HEK293T (cell line): ENCODE results near the gene ZSCAN30.
"Not testable (repeated sequence)": the region's sequence is repeated elsewhere in the genome, so short reads cannot be mapped to it uniquely, and the experiment has no call there.

Source experiments
- CTCF ChIA-PET: fragments of 350-600 bp; formaldehyde crosslinking; extraction: SDS; loops from one replicate; lab custom pipeline; 2021; ENCODE audit warnings: antibody characterized with exemption, inconsistent platforms; lab: Yijun Ruan, JAX
- POLR2A ChIA-PET: fragments of 350-600 bp; formaldehyde crosslinking; extraction: SDS; loops from one replicate; lab custom pipeline; 2020; ENCODE audit warnings: antibody characterized with exemption, inconsistent platforms; lab: Yijun Ruan, JAX
- DNase-seq: peaks from one replicate; pipeline ENCODE4 v3.0.0; 2012; ENCODE audit warnings: mixed read lengths; ENCODE audit errors: extremely low spot score
- ARNT ChIP-seq: fragments of 450-650 bp; IDR thresholded peaks from 2 replicates; pipeline ENCODE4 v1.6.1; 2017; ENCODE audit warnings: mild to moderate bottlenecking
- BHLHE40 ChIP-seq: fragments of 450-650 bp; IDR thresholded peaks from 2 replicates; pipeline ENCODE4 v1.6.1; 2016; ENCODE audit warnings: mild to moderate bottlenecking, moderate library complexity, borderline replicate concordance
- CTBP1 ChIP-seq: fragments of 450-650 bp; IDR thresholded peaks from 2 replicates; pipeline ENCODE4 v1.6.1; 2016; ENCODE audit warnings: borderline replicate concordance
- ELF4 ChIP-seq: fragments of 450-650 bp; IDR thresholded peaks from 2 replicates; pipeline ENCODE4 v1.6.1; 2017; ENCODE audit warnings: antibody characterized with exemption
- FOXA1 ChIP-seq: fragments of 450-650 bp; IDR thresholded peaks from 2 replicates; pipeline ENCODE4 v1.6.1; 2016; ENCODE audit warnings: mild to moderate bottlenecking
- FOXK2 ChIP-seq: fragments of 450-650 bp; IDR thresholded peaks from 2 replicates; pipeline ENCODE4 v1.6.1; 2016; ENCODE audit warnings: mild to moderate bottlenecking
- FOXM1 ChIP-seq: fragments of 450-650 bp; IDR thresholded peaks from 2 replicates; pipeline ENCODE4 v1.6.1; 2017; ENCODE audit warnings: mild to moderate bottlenecking, borderline replicate concordance
- HDGF ChIP-seq: fragments of 450-650 bp; IDR thresholded peaks from 2 replicates; pipeline ENCODE4 v1.6.1; 2017; ENCODE audit warnings: antibody characterized with exemption, borderline replicate concordance
- L3MBTL2 ChIP-seq: fragments of 450-650 bp; conservative IDR thresholded peaks from 2 replicates; pipeline ENCODE4 v1.6.1; 2016; ENCODE audit warnings: mild to moderate bottlenecking
- LEF1 ChIP-seq: fragments of 450-650 bp; IDR thresholded peaks from 2 replicates; pipeline ENCODE4 v1.6.1; 2017; ENCODE audit warnings: mild to moderate bottlenecking, borderline replicate concordance
- NFRKB ChIP-seq: fragments of 450-650 bp; IDR thresholded peaks from 2 replicates; pipeline ENCODE4 v1.6.1; 2016; ENCODE audit warnings: mild to moderate bottlenecking, moderate library complexity
- PKNOX1 ChIP-seq: fragments of 450-650 bp; IDR thresholded peaks from 2 replicates; pipeline ENCODE4 v1.6.1; 2016
- SP1 ChIP-seq: fragments of 450-650 bp; IDR thresholded peaks from 2 replicates; pipeline ENCODE4 v1.6.1; 2017
- SUZ12 ChIP-seq: fragments of 450-650 bp; IDR thresholded peaks from 2 replicates; pipeline ENCODE4 v1.6.1; 2016; ENCODE audit warnings: mild to moderate bottlenecking
- TARDBP ChIP-seq: fragments of 450-650 bp; IDR thresholded peaks from 2 replicates; pipeline ENCODE4 v1.6.1; 2016
- ZNF384 ChIP-seq: fragments of 450-650 bp; IDR thresholded peaks from 2 replicates; pipeline ENCODE4 v1.6.1; 2016

The ZSCAN30 gene

GRCh38 chr18:35236571-35237363 lies 53.3 kb downstream of the ZSCAN30 start:
- no peak for DNase-seq
- TF ChIP-seq PKNOX1 (peak; percentile 41; the same call in 1 of the 2 replicates), TARDBP (no peak)
- ChIA-PET POLR2A (no interaction called here), CTCF (no interaction called here)

GRCh38 chr18:35231052-35231451 lies 59.0 kb downstream of the ZSCAN30 start:
- peak; percentile 91 for DNase-seq
- POLR2A ChIA-PET: interaction anchor here (2.1 to 3.0 kb wide), 2 partner anchors 9 to 59 kb away, joined by 12 to 19 read pairs; partner anchors contain the start of genes ZNF397 and ZSCAN30
- TF ChIP-seq NFRKB: no peak
- TF ChIP-seq TARDBP: no peak
- no peak for TF ChIP-seq ELF4
- no peak for TF ChIP-seq SP1
- no peak for TF ChIP-seq FOXM1
- CTCF ChIA-PET: interaction anchor here (0.6 to 2.6 kb wide), 8 partner anchors 9 to 251 kb away, joined by 3 to 12 read pairs (median 4); partner anchors contain the start of gene ZNF397

- ChIA-PET POLR2A (no interaction called here), CTCF (no interaction called here)
- DNase-seq: no peak
- no peak for TF ChIP-seq TARDBP
- no peak for TF ChIP-seq ZNF384
- TF ChIP-seq SP1: no peak
These were observed 62.8 kb downstream of the ZSCAN30 start for GRCh38 chr18:35227254-35227653.

GRCh38 chr18:35223797-35224196 lies 66.2 kb downstream of the ZSCAN30 start:
- ChIA-PET CTCF (no interaction called here), POLR2A (no interaction called here)
- no peak for TF ChIP-seq NFRKB
- TF ChIP-seq ELF4: no peak
- no peak for TF ChIP-seq FOXA1
- no peak for TF ChIP-seq BHLHE40
- TF ChIP-seq ZNF384: no peak
- no peak for TF ChIP-seq LEF1
- no peak for TF ChIP-seq L3MBTL2
- no peak for TF ChIP-seq FOXM1
- no peak for TF ChIP-seq HDGF
- TF ChIP-seq SP1: no peak
- no peak for TF ChIP-seq SUZ12
- no peak for TF ChIP-seq PKNOX1
- TF ChIP-seq TARDBP: no peak
- no peak for TF ChIP-seq CTBP1
- TF ChIP-seq ARNT: no peak
- DNase-seq: no peak

GRCh38 chr18:35220424-35220823 lies 69.6 kb downstream of the ZSCAN30 start:
- DNase-seq: no peak
- no peak for TF ChIP-seq FOXM1
- TF ChIP-seq ZNF384: no peak
- no peak for TF ChIP-seq LEF1
- TF ChIP-seq L3MBTL2: no peak
- no peak for TF ChIP-seq CTBP1
- TF ChIP-seq TARDBP: no peak
- no peak for TF ChIP-seq PKNOX1
- TF ChIP-seq FOXK2: no peak
- TF ChIP-seq ELF4: no peak
- no peak for TF ChIP-seq ARNT

GRCh38 chr18:35219331-35219730 lies 70.7 kb downstream of the ZSCAN30 start:
- CTCF ChIA-PET: not testable (repeated sequence)

More at GRCh38 chr18:35220424-35220823, 69.6 kb downstream of the ZSCAN30 start:
- ChIA-PET POLR2A (no interaction called here), CTCF (no interaction called here)

GRCh38 chr18:35216611-35217010 lies 73.4 kb downstream of the ZSCAN30 start:
- CTCF ChIA-PET, POLR2A ChIA-PET, DNase-seq: not testable (repeated sequence)

More at GRCh38 chr18:35219331-35219730, 70.7 kb downstream of the ZSCAN30 start:
- DNase-seq, POLR2A ChIA-PET: not testable (repeated sequence)
